KOPT-K1 (cell line): ENCODE data around the gene TSC22D1.

ENCODE experiments used
- H3K27ac ChIP-seq: fragments of 200-600 bp; sonication (generic); 2 replicates; pipeline ENCODE4 v1.5.1; 2016; ENCODE audit warnings: antibody characterized with exemption, mild to moderate bottlenecking, low read depth, low read length; ENCODE audit not compliant: poor library complexity, severe bottlenecking
- H3K36me3 ChIP-seq: fragments of 200-600 bp; sonication (generic); 2 replicates; pipeline ENCODE4 v1.5.1; 2017; ENCODE audit warnings: antibody characterized with exemption, mild to moderate bottlenecking, low read length, moderate library complexity; ENCODE audit not compliant: insufficient read depth
- H3K9me3 ChIP-seq: fragments of 200-600 bp; sonication (generic); 2 replicates; pipeline ENCODE4 v1.5.1; 2017; ENCODE audit warnings: antibody characterized with exemption, low read length, mild to moderate bottlenecking; ENCODE audit not compliant: insufficient read depth, poor library complexity, severe bottlenecking

TSC22D1 gene

DNA sequence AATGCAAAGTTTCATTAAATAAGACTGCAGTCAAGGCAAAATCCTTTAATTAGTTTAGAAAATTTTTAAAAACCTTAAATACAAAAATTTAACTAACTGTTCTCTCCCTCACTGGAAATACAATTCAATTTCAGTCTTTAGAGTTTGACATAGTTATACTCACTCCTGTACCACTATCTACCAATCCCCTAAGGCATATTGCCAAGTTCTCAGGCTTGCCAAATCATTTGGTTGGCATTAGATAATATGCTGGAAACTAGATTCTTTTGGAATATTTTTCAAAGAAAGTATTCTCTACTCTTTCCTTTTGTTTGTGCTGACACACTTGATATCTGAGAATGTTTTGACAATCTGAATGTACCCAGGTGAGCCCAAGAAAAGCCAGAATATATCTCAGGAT, 77.2 kb downstream of the TSC22D1 start:
- H3K9me3 ChIP-seq, result no peaks in the 10 kb centered on the region
- no peak overlapping the region for H3K27ac ChIP-seq
- no peaks in the 10 kb centered on the region for H3K36me3 ChIP-seq

DNA sequence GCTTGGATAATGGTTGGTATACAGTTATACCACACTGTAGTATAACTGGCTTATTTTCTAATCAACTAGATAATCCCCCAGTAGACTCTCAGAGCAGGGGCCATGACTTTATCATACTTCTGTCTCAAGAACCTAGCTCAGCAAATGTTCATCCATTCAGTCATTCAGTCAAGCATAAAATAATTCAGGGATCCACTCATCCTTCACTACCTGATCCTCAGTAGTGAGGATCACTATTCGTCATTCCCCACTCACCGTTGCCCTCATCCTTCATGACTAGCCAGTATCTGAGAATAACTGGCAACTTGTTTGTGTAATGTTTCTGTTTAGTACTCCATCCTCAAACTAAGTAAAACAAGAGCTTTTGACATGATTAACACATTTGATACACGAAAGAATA, 77.6 kb downstream of the TSC22D1 start:
- Histone ChIP-seq H3K36me3 (no peaks in the 10 kb centered on the region), H3K27ac (no peak overlapping the region), H3K9me3 (no peaks in the 10 kb centered on the region)

DNA sequence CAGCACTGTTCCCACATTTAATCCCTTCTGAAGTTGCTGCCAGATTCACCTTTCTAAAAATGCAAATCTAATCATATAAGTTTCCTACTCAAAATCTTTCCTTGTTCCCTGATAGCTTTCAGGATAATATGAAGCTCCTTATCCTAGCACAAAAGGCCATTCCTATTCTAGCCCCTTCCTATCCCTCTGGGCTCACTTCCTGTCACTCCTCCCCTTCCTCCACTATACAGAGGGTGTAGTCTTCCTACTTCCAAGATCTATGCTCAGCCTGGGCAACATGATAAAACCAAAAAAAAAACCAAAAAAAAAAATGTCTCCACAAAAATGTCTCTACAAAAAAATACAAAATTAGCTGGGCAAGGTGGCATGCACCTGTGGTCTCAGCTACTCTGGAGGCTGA, 78.3 kb downstream of the TSC22D1 start:
- H3K27ac ChIP-seq, result no peak overlapping the region
- H3K36me3 ChIP-seq, result no peaks in the 10 kb centered on the region
- H3K9me3 ChIP-seq, result no peaks in the 10 kb centered on the region

DNA sequence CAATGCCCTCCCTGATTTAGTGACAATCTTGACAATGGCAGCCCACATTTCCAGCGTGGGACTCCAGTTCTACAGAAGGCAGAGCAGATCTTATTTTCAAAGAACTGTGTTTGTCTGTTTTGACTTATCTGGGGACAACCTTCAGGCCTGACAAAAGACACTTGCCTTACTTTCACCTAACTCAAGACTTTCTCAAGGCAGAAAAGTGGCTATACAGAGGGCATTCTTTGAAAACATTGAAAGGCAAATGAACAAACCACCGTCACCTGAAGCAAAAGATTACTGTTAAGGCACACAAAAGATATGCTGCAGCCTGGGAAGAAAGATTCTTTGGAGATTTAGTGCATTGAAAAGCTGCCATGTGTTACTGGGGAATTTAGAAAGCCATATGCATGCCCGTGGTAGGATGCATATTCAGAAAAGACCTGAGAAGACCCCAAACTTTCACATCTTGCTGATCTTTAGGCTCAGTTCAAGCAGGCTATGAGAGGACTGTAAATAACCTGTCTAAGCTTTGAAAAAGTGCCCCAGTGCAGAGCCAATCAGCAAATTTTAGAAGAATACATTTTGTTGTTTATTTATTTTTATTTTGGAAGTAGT, 82.8 kb downstream of the TSC22D1 start:
- Histone ChIP-seq H3K27ac (no peak overlapping the region), H3K36me3 (no peaks in the 10 kb centered on the region), H3K9me3 (no peaks in the 10 kb centered on the region)

DNA sequence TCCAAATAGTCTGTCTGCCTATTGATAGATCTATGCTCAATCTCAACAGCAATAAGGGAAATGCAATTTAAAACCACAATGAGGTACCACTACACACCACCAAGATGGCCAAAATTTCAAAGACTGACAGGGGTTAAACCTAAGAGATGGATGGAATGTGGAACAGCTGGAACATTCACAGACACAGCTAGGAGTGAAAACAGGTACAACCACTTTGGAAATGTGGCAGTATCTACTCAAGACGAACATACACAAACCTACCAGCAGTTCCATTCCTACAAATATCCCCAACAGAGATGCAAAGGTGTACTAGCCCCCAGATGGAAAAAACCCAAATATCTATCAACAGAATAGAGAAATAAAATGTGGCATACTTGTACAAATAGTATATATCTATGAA, 86.4 kb downstream of the TSC22D1 start:
- H3K27ac ChIP-seq, result no peak overlapping the region
- H3K9me3 ChIP-seq, result no peaks in the 10 kb centered on the region
- no peaks in the 10 kb centered on the region for H3K36me3 ChIP-seq

DNA sequence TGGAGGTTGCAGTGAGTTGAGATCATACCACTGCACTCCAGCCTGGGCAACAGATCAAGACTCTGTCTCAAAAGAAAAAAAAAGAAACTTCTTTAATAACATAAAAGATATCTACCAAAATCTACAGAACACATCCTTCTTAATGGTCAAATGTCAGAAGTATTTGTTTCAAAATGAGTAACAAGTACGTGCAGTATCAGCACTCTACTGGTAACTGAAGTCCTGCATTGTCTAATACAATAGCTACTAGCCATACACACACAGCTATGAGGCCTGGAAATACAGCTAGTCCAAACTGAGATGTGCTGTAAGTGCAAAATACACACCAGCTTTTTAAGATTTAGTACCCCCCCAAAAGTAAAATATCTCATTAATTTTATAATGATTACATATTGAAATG, 88.1 kb downstream of the TSC22D1 start:
- Histone ChIP-seq H3K36me3 (no peaks in the 10 kb centered on the region), H3K9me3 (no peaks in the 10 kb centered on the region), H3K27ac (no peak overlapping the region)

DNA sequence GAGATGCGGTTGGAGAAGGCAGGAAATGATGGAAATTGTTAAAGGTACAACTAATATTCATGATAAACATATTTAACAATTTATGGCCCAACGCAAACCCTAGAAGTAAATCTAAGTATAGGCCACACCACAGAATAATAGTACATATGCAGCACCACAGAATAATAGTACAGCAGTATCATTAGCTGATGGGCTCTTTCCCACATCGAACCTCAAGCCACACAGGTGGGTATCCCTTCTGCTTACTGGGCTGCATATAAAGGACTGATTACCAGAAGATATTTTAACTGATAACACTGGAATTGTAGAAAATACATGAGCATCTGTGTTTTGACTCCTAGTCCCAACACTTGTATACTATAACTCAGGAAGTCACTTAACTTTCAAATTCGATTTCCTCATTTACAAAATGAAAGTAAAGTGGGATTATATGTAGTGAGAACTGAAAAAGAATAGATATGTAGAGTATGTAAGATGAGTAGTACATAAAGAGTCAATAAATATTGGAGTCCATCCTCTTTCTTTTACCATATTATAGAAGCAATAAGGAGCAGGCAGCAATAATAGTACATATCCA, 91.5 kb downstream of the TSC22D1 start:
- Histone ChIP-seq H3K9me3 (no peaks in the 10 kb centered on the region), H3K27ac (no peak overlapping the region), H3K36me3 (no peaks in the 10 kb centered on the region)

DNA sequence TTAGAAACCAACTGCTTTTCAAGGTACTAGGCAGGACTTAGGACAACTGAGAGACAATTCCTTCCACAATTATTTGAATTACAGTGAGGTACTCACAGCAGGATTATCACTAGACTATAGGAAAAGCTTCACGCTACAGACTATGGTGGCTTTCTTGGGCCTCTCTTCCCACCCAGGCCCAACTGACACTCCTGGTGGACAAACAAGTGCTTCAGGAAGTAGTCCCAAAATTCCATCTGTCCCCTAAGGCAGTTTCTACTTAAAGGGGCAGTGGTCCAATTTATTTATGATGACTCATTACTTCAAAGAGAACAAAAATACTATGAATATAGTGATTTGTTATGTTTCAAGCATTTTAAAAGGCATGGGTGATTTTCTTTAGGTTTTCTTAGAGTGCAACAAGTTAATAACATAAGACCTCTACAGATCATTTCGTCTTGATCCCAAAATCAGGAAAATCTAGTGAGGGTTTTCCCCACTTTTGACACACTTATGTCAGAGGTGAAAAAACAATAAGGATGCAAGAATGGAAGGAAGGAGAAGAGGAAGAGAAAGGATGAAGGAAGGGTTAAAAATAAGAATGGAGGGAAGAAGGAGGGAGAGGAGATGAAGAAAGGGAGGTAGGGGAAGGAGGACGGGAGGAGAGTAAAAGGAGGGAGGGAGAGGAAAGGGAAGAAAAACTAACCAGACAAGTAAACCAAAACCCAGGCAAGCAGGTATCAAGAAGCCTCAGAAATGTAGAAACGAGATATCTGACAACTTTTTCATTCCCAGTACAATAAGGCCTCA, 101.8 kb downstream of the TSC22D1 start:
- H3K36me3 ChIP-seq, result no peaks in the 10 kb centered on the region
- H3K27ac ChIP-seq, result no peak overlapping the region
- H3K9me3 ChIP-seq, result no peaks in the 10 kb centered on the region

DNA sequence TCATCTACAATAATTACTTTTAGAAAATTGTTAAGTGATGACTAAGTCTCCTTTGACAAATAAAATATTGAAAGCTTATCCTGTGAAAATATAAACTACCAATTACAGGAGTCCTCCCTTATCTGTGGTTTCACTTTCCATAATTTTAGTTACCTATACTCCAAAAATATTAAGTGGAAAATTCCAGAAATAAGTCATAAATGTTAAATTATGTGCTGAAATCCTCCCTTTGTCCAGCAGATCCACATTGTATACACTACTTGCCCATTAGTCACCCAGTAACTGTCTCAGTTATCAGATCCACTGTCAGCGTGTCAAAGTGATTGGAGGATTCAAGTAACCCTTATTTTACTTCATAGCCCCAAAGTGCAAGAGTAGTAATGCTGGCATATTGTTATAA, 104.4 kb downstream of the TSC22D1 start:
- Histone ChIP-seq H3K27ac (no peak overlapping the region), H3K9me3 (no peaks in the 10 kb centered on the region), H3K36me3 (no peaks in the 10 kb centered on the region)

DNA sequence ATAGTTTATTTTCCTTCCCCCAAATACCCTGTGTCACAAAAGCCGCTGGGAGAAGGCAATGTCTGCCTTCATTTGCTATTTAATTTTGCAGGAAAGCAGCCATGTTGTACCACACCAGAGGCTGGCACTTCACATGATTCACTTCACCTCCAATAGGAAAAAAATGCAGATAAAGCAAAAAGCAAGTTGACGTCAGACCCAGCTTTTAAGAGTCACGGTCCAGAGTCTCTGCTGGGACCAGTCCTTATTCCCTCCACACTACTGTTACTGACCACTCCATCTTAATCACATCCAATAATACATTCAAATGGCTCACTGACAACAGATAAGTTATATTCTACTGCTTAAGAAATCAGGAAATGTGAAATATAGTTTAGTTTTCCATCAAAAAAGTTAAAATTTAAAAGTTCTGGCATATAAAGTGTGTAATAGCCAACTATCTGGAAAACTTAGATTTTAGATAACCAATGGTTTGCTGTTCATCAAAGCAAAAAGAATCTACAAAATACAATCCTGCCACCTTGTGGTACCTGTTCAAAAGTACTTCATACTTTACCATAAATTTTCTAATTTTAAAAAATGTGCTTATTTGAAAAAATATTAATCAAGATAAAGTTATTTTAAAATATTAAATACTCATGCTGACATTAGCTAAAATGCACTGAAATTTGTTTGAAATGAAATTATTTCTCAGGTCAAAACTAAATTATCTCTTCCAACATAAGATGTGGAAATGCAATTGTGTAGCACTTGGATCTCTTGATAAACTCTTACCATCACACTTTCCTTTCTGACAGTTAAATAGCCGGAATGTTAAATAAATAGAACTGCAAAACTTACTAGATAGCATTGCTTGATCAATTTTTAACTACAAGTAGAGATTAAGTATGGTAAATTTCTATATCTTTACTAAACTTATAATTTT, 105.2 kb downstream of the TSC22D1 start:
- no peak overlapping the region for H3K27ac ChIP-seq

DNA sequence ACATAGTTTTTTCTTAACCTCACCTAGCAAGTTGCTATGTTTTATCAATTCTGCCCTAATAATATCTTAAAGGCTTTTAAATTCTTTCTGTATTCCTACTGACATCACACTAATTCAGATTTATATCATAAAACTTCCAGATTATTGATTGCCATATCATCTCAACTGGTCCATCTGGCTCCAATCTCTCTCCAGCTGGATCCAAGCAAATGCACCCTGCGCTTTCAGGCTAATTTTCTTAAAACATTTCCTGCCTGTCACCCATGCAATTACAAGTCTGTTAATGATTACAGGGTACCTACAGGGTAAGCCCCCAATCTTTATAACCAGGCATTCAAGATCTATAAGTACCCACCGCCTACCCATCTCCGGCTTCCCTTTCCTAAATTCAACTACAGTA, 107.3 kb downstream of the TSC22D1 start:
- no peak overlapping the region for H3K27ac ChIP-seq
- no peaks in the 10 kb centered on the region for H3K36me3 ChIP-seq
- no peaks in the 10 kb centered on the region for H3K9me3 ChIP-seq

More for the DNA sequence above, 105.2 kb downstream of the TSC22D1 start:
- Histone ChIP-seq H3K36me3 (no peaks in the 10 kb centered on the region), H3K9me3 (no peaks in the 10 kb centered on the region)

DNA sequence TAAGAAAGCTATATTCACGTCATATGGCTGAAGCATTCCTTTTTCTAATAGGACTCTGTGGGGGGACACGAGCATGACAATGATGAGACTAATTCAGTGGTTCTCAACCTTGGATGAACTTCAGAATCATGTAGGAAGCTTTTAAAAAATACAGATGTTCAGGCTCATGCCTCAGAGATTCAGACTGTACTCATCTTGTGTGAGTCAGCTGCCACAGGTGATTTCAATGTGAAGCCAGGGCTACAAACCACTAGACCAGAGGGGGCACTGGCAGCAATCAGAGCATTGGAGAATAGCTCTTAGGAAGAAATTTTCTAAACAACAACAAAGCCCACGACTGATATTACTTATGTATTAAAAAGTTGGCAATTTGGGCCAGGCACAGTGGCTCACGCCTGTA, 110.8 kb downstream of the TSC22D1 start:
- H3K27ac ChIP-seq, result no peak overlapping the region
- no peaks in the 10 kb centered on the region for H3K9me3 ChIP-seq
- no peaks in the 10 kb centered on the region for H3K36me3 ChIP-seq

DNA sequence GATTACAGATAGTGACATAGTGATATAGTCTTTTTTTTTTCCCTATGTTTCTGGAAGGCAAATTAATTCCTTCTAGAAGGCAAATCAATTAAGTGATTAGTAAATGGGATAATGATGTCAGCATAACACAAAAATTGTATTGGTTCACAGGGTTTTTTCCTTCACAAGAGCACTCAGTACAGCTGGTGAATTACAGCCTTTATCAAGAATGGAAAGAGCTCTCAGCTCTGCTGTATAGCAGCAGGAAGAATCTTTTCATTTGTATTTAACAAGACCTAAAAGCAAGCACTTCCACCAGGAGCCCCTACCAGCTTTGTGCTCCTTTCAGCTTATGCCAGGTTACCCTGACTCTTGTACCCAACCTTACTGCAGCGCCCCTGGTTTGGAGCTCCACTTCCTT, 111.7 kb downstream of the TSC22D1 start:
- Histone ChIP-seq H3K36me3 (no peaks in the 10 kb centered on the region), H3K27ac (no peak overlapping the region), H3K9me3 (peaks cover 5% of the 10 kb centered on the region)

DNA sequence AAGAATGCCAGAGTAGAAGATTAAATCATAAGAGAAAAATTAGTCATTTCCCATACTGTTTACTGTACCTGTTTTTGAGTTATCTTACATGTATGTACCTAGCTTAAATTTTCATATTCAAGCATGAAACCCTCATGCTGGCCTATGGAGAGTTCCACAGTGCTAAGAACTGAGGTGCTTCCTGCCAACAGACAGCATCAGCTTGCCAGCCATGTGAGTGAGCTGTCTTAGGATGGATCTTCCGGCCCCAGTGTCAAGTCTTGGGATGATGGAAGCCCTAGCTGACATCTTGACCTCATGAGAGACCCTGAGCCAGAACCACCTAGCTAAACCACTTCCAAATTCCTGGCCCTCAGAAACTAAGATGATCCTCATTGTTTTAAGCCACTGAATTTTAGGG, 112.4 kb downstream of the TSC22D1 start:
- no peak overlapping the region for H3K27ac ChIP-seq
- H3K9me3 ChIP-seq, result peaks cover 12% of the 10 kb centered on the region
- H3K36me3 ChIP-seq, result no peaks in the 10 kb centered on the region

DNA sequence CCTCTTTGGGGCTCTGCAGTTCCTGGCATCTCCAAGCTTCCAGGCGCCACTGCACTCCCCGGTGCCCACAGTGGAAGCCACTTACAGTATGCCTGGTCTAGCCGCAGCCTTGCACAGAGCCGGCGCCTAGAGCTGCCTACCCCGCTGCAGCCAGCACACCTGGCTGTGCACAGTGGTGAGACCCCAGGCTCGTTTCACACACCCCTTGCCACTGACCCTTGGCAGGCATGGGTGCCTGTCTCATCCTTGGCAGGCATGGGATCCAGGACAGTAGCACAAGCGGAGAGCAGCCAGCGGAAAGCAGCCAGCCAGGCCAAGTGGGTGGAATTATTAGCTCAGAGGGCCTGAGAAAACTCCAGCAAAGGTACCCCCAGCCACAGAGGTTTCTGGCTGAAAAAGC, 116.5 kb downstream of the TSC22D1 start:
- H3K36me3 ChIP-seq, result no peaks in the 10 kb centered on the region
- H3K27ac ChIP-seq, result no peak overlapping the region
- H3K9me3 ChIP-seq, result peaks cover 22% of the 10 kb centered on the region
